Stimulated activated CD4-positive, alpha-beta T cell treated with anti-CD3 and anti-CD28 coated beads, Interleukin-2, amount 100 ng/mL, for 48 hours (primary cell): ENCODE results near the gene DYRK2.

Source experiments
- DNase-seq, 2 donors: peaks; one replicate each; pipeline ENCODE4 v3.0.0-alpha.2; 2020

DYRK2 gene

DNA sequence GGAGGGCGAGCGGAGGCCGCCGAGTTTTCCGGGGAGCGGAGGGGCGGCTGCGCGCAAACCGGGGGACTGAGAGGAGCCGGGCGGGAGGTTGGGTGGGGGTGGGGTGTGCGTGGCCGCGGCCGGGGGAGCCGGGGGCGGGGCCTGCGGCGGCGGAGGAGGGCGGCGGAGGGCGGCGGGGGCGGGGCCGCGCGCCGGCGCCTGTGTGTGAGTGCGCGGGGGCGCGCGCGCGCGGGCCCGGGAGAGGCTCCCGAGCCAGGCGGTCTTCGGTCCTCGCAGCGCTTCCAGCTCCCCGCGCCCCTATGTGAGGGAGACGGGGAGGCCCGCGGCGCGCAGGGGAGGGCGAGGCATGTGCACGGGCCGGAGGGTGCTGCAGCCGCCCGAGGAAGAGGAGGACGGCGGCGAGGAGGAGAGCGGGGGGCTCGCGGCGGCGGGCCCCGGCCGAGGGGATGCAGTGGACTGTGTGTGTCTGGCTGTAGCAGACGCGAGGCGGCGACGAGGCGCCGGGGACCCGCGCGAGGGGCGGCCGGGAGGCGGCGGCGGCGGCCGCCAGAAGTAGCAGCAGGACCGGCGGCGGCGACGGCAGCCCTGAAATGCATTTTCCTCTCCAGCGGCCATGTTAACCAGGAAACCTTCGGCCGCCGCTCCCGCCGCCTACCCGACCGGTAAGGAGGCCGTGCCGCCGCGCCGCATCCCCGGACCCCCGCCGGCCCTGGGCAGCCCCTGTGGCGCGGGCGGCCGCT lies at the start of gene DYRK2:
Gene DYRK2 (plus strand): TSS at position 225 of the 740 bp plus-strand sequence. CDS start 389 bp downstream, at position 614.
- DNase-seq: peak; percentile 53 to 63

DNA sequence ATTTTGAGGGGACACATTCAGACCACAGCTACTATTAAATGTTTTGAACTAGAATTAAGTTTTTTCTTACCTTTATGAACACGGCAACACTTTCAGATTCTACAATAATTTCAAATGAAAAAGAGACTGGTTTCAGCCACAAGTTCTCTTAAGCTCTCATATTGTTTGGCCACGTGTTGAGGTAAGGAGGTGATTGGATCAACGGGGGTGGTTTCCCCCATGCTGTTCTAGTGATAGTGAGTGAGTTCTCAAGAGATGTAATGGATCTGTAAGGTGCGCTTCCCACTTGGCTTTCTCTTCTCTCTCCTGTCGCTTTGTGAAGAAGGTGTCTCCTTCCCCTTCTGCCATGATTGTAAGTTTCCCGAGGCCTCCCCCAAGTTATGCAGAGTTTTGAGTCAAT lies 48.9 kb upstream of the DYRK2 start:
- DNase-seq: no peak

DNA sequence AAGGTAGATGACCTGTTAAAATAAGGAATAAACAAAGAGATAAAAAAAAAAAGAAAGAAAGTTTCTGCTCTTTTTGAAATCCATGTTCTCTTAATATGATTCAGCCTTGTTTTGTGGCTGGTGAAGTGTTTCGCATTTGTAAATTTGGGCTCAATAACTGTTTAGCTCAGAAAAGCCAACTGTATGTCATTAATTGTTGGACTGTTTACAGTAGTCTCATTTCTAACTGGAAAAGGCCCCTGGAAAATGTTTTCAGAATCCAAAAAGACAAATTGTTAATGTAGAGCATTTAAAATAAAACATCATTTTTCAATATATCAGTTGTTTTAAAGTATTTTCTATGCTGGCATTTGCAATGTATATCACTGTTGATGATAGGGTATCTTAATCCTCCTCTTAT lies 47.4 kb upstream of the DYRK2 start:
- no peak for DNase-seq

DNA sequence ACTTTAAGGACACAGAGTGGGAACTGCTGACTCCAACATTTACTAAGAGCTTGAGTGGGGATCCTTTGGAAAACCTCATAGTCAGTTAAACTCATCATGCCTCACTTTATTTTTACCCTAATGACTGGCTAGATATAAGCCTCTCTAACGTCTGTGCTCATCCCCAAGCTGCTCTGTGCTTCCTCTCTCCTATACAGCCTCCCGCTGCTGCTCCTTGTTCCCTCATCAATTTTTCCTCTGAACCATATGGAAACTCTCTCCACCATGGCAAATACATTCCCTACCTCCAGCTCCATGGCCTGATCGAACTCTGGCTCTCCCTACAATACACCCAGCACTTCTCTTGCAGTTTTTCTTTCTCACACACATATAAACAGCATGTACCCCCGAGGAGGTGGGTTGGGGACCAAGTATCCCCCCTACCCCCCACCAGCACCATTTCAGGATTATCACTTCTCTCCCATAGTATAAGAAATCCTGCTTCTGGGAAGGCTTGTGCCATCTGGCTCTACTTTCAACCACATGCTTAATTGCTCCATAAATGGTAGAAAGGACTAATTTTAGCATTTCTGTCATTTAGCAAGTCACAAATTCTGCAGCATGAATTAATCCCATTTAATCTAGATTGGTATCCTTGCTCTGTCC lies 39.2 kb upstream of the DYRK2 start:
- no peak for DNase-seq

DNA sequence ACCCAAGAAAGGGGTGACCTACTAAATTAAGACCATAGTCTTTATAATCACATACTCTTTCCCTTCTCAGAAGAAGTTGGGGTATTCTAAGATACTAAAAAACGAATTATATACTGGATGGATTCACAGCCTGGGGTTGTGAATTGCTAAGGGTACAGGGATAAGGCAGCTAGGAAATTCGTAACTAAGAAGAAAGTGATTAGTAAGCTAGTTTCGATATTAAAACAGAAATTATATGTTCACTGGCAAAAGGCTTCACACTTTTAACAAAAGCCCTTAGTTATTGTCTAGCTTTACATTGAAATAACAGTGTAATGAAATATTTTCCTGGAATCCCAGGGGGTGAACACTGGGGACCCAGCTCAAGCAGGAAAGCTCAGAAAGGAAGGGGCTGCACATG lies 35.5 kb upstream of the DYRK2 start:
- DNase-seq: no peak

DNA sequence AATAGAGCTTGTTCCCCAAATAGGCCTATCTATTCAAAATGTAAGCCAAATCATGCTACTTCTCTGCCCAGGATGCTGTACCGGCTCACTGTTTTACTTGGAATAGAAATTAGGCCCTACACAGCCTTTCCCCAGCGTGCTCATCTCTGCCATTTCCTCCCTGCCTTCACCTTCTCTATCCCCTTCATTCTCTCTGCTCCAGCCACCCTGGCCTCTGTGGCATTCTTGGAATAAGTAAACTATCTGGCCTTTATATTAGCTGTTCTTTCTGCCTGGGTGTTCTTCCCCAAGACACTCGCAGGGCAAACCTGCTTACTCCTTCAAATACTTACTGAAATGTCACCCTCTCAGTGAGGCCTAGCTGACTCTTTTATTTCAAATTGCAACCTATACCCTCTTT lies 30.9 kb upstream of the DYRK2 start:
- DNase-seq: no peak

DNA sequence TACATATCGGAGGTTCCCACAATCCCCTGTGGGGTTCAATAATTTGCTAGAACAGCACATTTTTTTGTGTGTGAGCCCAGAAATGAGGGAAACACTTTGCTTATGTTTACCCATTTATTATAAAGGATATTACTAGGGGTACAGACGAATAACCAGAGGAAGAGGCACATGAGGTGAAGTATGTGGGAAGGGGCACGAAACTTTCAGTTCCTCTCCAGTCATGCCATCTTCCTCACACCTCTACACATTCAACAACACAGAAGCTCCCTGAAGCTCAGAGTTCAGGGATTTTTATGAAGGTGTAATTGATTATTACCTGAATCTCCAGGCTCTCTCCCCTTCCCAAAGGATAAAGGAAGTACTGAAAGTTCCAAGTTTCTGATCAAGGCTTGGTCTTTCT lies 30.2 kb upstream of the DYRK2 start:
- no peak for DNase-seq

DNA sequence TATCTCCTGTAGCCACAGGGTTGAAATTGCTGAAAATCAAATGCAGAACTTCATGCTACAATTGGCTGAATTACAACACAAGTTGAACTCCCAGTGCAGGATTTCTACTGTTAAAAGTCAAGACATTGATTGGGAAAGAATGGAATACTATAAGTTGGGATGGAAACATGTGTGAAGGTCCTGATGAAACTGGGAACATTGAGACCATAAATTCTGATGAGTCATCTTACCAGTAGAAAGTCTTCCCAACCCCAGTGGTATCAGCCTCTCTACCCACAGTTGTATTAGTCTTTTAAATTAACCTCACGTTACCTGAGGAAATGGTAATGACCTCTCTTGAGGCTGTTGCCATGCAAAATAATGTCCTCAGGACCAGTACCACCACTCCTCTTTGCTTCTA lies 27.4 kb upstream of the DYRK2 start:
- DNase-seq: no peak

DNA sequence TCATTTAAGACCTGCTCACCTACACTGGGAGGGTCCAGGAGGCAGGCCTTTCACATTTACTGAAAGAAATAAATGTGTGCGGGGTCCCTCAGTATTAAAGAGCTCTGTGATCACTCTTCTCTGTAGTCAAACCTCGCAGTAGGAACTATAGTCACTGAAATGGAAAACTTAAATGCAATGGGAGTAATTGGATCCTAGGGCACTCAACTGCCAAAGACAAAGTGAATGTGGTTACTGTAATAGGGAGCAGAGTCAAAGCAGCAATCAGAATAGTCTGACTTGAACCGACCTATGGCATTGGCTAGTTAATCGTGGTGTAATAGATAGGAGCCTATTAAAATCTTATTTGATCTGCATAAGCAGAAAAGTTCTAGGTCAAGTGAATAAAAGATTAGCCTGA lies 26.6 kb upstream of the DYRK2 start:
- no peak for DNase-seq

DNA sequence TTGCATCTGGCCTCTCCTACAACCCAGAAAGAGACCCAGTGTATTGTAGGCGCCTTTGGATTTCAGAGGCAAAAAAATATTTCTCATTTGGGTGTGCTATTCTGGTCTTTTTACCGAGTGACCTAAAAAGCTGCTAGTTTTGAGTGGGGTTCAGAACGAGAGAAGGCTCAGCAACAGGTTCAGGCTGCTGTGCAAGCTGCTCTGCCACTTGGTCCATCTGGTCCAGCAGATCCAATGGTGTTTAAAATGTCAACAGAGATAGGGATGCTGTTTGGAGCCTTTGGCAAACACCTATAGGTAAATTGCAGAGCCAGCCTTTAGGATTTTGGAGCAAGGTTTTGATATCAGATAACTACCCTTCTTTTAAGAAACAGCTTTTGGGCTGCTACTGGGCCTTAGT lies 25.3 kb upstream of the DYRK2 start:
- DNase-seq: no peak

DNA sequence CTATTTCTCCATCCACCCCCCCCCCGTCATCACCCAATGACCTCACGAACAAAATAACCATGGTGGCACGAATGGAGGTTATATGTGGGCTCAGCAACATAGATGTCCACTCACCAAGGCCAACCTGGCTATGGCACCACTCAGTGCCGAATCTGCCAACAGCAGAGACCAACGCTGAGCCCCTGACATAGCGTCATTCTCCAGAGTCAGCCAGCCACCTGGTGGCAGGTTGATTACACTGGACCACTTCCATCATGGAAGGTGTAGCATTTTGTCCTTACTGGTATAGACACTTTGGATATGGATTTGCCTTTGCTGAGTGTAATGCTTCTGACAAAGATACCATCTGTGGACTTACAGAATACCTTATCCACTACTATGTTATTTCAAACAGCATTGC lies 24.2 kb upstream of the DYRK2 start:
- DNase-seq: no peak

DNA sequence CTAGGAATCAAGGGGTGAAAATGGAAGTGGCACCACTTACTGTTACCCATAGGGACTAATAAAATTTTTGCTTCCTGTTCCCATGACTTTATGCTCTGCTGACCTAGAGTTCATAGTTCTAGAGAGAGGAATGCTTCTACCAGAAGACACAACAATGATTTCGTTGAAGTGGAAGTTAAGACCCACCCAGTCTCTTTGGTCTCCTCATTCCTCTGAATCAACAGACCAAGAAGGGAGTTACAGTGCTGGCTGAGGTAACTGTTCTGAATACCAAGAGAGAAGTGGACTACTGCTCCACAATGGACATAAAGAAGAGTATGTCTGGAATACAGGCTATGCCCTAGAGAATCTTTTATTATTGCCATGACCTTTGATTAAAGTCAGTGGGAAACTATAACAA lies 23.5 kb upstream of the DYRK2 start:
- no peak for DNase-seq

DNA sequence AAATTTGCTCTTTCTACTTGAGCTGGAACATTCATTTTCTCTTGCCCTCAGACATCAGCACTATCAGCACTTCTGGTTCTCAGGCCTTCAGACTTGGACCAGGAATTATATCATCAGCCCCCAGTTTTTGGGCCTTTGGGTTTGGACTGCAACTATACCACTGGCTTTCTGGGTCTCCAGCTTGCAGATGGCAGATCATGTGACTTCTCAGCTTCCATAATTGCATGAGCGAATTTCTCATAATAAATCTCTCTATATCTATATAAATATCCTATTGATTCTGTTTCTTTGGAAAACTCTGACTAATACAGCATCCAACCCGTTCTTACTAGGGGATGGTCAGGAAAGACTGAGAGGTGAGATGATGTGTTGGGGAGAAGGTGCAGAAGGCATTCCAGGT lies 22.4 kb upstream of the DYRK2 start:
- no peak for DNase-seq

DNA sequence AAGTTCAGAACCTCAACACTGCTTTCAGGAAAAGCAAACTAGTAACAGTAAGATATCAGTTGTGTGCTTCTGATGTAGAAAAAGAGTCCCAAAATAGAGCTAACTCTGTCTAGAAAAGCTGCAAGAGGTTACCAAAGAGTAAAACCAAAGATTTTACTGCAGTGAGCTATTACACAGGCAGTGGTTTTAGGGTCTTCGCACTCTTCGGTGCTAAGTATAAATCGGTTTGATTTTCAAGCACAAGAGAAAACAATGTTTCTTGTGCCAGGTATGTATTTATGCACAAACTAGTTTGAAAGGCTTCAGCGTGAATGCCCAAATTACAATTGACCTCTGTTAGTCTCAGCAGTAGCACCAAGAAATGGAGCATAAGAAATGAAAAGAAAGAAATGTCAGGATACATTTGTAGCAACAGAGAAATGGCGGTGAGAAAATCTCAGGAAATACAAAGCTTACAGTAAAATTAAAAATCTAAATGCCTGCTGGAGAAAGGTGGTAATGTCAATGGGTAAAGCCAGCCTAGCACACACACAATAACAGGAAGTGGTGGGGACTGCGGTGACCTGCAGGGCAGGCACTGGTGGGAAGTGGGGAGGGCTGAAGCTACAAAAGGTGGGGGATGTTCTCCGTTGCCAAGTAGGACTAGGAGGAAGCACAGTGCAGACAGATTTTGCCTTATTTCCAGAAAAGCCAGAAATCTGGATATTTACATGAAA lies 18.0 kb upstream of the DYRK2 start:
- peak; percentile 41 to 51 for DNase-seq

DNA sequence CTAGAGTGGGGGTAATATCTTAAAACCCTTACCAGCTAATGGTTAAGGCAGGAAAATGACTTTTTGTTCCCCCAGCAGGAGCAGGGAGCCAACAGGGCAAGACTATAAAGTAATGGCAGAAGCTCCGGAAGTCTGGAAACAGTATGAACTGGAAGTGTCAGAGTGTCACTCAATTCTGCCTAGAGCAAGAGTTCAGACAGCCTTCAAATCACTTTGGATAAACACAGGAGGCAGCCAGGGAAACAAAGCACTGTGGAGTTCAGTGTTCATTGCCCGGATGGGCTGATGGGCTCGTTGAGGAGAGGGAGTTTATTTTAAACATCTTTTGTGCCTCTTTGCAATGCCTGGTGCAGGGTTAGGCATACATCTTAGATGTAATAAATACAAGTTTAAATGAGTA lies 16.5 kb upstream of the DYRK2 start:
- DNase-seq: no peak

DNA sequence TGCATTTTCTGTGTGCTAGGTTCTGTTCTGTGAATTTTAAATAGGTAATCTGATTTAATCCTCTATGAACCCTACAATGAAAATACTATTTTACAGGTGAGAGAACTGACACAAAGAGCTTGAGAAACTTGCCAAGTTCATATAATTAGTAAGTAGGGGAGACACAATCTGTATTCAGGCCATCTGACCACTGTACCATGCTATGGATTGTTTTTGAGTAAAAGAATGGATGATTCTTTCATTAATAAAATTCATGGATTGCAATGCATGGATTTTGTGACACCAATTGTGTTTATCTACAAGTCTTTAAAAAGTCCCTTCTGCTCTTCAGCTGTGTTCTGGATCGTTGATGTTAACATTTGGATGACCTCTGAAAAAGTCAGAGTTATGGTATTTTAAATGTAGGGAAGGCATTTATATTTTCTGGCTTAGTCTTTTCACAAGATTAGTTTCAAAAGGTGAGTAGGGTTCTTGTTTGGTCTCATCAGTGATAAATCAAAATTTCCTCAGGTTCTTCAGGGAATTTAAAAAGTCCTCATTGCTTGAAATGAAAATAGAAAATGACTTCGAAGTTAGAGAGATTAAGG lies 15.4 kb upstream of the DYRK2 start:
- no peak for DNase-seq

DNA sequence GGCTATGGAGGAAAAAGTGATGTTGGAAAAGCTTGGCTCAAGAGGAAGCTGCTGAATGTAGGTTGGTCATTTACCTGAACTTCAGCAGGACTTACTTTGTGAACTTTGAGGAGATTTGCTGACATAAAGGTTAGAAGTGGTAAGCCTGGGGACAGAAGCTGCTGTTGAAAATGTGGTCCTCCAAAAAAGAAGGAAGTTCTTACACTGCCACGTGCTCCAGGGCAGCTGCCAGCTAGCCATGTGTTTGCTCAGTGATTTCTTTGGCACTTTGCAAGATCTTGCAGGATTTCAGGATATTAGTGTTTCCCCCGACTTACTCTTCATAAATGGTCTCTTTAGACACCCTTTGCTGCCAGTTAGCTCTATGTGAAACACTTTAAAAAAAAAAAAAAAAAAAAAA lies 14.8 kb upstream of the DYRK2 start:
- DNase-seq: no peak

DNA sequence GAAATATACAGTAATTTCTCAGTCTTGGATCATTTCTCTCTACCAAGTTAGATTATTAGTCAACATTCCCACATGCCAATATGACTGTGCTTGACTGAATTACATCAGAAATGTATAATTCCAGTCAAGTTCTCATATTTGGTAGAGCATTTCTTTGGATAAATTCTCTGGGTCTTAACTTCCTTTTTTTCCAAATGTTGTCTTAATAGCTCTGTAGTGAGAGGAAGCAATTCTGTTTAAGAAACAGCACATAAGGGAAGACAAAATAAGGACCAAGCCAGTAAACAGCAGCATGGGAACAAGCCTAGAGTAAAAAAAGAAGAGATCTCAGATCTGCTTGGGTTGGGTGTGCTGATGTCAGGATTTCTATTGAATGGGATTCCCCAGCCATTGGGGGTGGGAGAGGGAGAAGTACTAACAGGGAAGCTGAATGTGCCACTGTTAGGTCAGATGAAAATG lies 14.2 kb upstream of the DYRK2 start:
- no peak for DNase-seq

DNA sequence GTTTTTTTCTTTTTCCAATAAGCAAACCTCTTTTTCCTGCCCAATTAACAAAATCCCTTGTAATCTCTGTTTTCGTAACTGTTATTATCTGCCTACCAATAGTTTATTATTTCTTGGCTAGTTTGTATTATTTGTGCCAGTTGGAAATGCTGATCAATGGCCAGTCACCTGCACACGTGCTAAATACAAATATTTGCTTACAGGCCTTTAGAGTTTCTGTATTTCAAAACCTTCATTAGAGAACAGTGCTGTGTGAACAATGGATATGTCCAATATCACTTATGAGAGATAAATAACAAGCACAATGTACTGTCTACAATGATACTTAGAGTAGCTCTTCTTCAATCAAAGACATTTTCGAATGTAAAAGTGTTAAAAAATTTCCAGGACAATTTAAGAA lies 10.8 kb upstream of the DYRK2 start:
- no peak for DNase-seq

DNA sequence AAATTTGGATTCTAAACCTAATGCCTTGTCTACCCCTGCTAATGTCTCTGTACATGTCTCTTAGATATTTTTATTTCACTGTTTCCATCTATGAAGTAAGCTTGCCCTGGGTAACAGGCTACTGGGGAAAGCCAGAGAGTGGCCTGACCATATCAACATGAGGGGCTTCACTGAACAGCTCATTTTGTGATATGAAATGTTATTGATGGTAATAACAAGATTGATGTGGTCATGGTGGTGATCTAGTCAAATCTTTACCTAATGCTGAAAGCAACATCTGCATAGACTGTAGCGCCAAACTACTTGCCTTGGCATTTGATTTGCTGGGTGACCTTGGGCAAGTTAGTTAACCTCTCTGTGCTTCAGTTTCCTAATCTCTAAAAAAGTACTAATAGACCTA lies 9.9 kb upstream of the DYRK2 start:
- no peak for DNase-seq

DNA sequence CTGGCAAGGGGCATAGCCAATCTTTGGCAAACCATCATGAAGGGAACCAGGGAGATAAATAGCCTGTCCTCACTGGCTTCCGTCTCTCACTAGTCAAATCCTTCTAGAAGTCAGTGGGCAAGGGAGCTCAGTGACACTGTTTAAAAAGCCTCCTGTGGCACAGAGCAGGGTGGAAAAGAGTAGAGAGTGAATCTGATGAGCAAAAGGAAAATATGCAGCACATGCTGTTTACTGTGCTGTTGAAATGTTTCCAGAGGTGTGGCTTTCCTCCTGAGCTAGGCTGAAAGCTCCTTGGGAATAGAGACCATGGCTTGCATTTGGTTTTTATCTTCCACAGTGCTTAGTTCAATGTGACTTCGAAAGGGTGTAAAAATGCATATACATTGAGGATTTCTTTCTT lies 7.7 kb upstream of the DYRK2 start:
- no peak for DNase-seq

DNA sequence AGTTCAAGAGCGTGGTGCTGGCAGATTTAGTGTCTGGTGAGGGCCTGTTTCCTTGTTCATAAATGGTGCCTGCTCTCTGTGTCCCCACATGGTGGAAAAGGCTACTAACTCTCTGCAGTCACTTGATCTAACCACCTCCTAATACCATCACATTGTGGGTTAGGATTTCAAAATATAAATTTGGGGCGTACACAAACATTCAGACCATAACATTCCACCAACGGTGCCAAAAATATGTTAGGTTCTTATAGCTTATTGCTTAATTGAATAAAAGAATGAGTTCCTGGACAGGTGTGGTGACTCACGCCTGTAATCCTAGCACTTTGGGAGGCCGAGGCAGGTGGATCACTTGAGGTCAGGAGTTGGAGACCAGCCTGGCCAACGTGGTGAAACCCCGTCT lies 3.4 kb upstream of the DYRK2 start:
- DNase-seq: no peak

DNA sequence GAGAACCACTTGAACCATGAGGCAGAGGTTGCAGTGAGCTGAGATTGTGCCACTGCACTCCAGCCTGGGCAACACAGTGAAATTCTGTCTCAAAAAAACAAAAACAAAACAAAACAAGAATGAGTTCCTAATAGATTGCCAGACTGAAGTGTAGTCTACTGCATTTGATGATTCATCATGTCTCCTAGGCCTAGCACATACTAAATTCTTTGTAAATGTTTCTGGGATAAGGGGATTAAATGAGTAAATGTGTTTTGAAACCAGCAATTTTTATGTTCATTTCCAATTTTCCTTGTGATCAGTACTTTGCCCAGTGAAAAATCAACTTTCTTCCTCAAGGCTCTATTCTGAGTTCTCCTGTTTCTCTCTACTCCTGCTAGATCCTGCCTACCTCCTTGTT lies 2.9 kb upstream of the DYRK2 start:
- no peak for DNase-seq

DNA sequence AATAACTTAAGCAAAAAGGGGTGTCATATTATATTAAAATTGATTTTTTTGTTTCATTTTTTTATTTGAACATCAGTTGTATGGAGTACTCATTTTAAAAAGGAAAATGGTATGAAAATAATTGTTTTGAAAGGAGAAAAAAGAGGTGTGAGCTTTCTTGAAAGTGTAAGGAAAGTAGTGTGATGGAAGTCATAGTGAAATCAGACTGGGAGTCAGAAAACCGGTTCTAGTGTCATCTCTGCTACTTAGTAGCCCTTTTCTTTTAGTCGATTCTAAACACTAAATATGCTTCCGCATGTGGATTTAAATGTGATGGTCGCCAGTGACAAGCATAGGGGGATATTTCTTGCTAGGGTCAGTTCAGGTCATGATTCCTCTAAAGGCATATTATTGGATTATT lies 1.8 kb upstream of the DYRK2 start:
- no peak for DNase-seq
